ENCODE measurements around the gene RAPGEF1. TPM values are rescaled to one million over a fixed set of nuclear protein-coding genes. Genes with fewer than 3 reads are reported as not detected.

Gene RAPGEF1
- total and polyA plus RNA-seq, 9 of the 15 experiments (the other 6 are each of a cell fraction or from before 2014, with no cell fraction given): 0.06 to 44.1 (median 19.9) TPM

- peak; percentile 31; the same call in 1 of the 2 replicates for TF ChIP-seq GMEB1 (CRISPR knock-in tag; IDR thresholded peaks at IDR 0.05)
- no peak for TF ChIP-seq RBFOX2 (IDR thresholded peaks at IDR 0.05; ENCODE audit: low read depth, low read length)
- TF ChIP-seq TRIM28 (IDR thresholded peaks at IDR 0.05): no peak
- no peak for TF ChIP-seq HDAC8 (tag; IDR thresholded peaks at IDR 0.05)
- TF ChIP-seq ZNF280B (CRISPR knock-in tag; IDR thresholded peaks at IDR 0.05): no peak
- TF ChIP-seq AFF4 (CRISPR knock-in tag; IDR thresholded peaks at IDR 0.05): no peak
- TF ChIP-seq PCBP2 (IDR thresholded peaks at IDR 0.05; ENCODE audit: low read depth, low read length, poor library complexity, severe bottlenecking): no peak
- TF ChIP-seq ZNF224 (CRISPR knock-in tag; IDR thresholded peaks at IDR 0.05): no peak
- no peak for TF ChIP-seq U2AF1 (optimal IDR thresholded peaks at IDR 0.05; ENCODE audit: low read depth, low read length)
- no peak for TF ChIP-seq ZNF239 (CRISPR knock-in tag; IDR thresholded peaks at IDR 0.05)
- TF ChIP-seq ZBTB7A (IDR thresholded peaks at IDR 0.05; ENCODE audit: borderline replicate concordance, control insufficient read depth, low read depth, low read length): peak; percentile 90
- TF ChIP-seq TRIM25 (IDR thresholded peaks at IDR 0.05; ENCODE audit: borderline replicate concordance): no peak
- TF ChIP-seq SAFB (IDR thresholded peaks at IDR 0.05; ENCODE audit: borderline replicate concordance, low read depth, low read length): no peak
- TF ChIP-seq ARID2 (IDR thresholded peaks at IDR 0.05): no peak
Measured at GRCh38 chr9:131739959-131740648, at the start of gene RAPGEF1 (continued).
